IMR-90 (cell line): ENCODE data around the gene WHRN.

Experiments used
- BHLHE40 ChIP-seq: fragments of 150-350 bp; IDR thresholded peaks from 2 replicates; pipeline ENCODE4 v1.6.1; 2016; ENCODE audit warnings: mild to moderate bottlenecking, low read depth, low read length
- CTCF ChIP-seq: conservative IDR thresholded peaks from 2 replicates; pipeline ENCODE4 v1.5.1; 2012; ENCODE audit warnings: mild to moderate bottlenecking, low read depth, low read length, improper control_type of control experiment
- ELK1 ChIP-seq: fragments of 150-350 bp; IDR thresholded peaks from 2 replicates; pipeline ENCODE4 v1.6.1; 2016; ENCODE audit warnings: low read depth, mild to moderate bottlenecking, low read length, moderate library complexity, borderline replicate concordance
- MXI1 ChIP-seq: IDR thresholded peaks from 2 replicates; pipeline ENCODE4 v1.6.1; 2012; ENCODE audit warnings: low read depth, mild to moderate bottlenecking, low read length, moderate library complexity, borderline replicate concordance
- POLR2A ChIP-seq: IDR thresholded peaks from 2 replicates; pipeline ENCODE4 v1.6.1; 2012; ENCODE audit warnings: mild to moderate bottlenecking, low read depth, low read length
- RAD21 ChIP-seq: IDR thresholded peaks from 2 replicates; pipeline ENCODE4 v1.6.1; 2012; ENCODE audit warnings: low read length, improper control_type of control experiment
- RCOR1 ChIP-seq: IDR thresholded peaks from 2 replicates; pipeline ENCODE4 v1.6.1; 2012; ENCODE audit warnings: mild to moderate bottlenecking, low read length, improper control_type of control experiment; ENCODE audit not compliant: insufficient replicate concordance
- SMC3 ChIP-seq: fragments of 150-350 bp; IDR thresholded peaks from 2 replicates; pipeline ENCODE4 v1.6.1; 2016; ENCODE audit warnings: low read depth, mild to moderate bottlenecking, antibody characterized with exemption, low read length, moderate library complexity
- USF2 ChIP-seq: fragments of 150-350 bp; IDR thresholded peaks from 2 replicates; pipeline ENCODE4 v1.6.1; 2017; ENCODE audit warnings: mild to moderate bottlenecking, antibody characterized with exemption, low read length, low read depth

- TF ChIP-seq CTCF (no peak), SMC3 (no peak), POLR2A (no peak), RAD21 (no peak), ELK1 (no peak), USF2 (no peak), BHLHE40 (no peak), MXI1 (no peak), RCOR1 (no peak)
Measured at GRCh38 chr9:114506082-114506390, 763 bp upstream of the WHRN start.
